Brain pericyte (primary cell): ENCODE results near the gene NPY2R.

Experiments used
- DNase-seq: peaks from one replicate; pipeline ENCODE4 v3.0.0-alpha.2; 2012; ENCODE audit warnings: low read depth, low spot score

Gene NPY2R

DNA sequence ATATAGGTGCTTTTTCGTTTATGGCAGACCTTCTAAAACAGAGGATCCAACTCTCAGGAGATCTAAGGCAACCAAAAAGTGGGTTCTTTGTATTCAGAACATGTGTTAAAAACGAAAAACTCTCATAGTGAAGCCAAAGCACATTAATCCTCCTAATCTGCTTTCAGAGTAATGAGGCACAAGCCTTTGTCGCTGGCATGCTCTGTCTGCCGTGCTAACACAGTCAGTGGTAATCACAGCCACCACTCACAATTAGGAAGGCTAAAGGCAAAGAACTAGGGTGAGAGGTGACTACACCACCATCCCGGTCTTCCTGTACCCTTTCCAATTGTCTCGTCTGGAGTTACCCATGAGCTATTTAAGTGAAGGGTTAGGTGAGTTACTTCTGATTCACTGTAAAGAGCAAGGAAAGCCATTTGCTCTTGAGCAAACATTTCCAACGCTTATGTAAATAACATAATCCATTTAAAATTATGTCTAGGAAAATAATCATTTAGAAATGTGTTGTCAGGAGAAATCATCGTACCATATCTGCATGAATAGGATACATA lies 40.7 kb downstream of the NPY2R start:
- DNase-seq: no peak

DNA sequence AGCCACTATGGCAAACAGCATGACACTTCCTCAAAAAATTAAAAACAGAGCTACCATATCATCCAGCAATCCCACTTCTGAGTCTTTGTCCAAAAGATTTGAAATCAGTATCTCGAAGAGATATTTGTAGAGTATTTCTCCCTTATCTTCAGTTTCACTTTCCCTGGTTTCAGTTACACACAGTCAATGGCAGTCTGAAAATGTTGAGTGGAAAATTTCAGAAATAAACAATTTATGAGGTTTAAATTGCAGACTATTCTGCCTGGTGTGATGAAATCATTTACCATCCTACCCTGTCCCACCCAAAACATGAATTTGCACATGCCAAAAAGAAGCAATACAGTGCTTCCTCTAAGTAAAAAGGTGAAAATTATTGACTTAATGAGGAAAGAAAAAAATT lies 43.9 kb downstream of the NPY2R start:
- no peak for DNase-seq

DNA sequence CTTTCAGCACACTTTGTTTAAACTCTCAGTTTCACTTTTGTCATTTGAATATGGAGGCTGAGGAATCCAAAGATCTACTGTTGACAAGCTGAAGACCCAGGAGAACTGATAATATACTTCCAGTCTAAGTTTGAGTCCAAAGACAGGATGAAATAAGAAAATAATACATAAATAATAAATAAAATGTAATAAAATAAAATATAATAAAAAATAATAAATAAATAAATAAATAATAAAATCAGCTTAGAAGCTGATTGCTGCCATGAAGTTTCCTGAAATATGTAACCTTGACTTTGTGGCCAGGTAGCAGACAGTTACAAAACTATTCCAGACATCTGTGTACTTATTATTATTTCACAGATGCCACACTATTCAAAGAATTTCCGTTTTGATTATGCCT lies 55.0 kb downstream of the NPY2R start:
- no peak for DNase-seq

DNA sequence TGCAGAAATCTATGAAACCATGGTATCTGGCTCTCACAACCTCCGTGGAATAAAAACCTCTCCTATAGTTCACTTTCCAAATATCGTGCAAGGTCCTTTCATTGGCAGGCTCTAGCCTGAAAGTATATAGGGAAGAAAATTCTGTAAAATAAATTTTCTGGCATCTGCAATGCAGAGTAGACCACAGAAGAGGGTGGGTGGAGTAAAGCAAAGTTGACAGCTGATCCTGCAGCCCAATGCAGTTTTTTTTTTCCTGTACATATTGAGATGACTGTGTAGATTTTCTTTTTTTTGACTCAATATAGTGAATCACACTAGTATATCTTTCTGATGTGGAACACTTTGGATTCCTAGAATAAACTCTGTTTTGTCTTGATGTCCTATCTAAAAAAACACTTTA lies 56.7 kb downstream of the NPY2R start:
- DNase-seq: no peak
